ENCODE data around the gene DDA1. TPM values are rescaled to one million over a fixed set of nuclear protein-coding genes. Genes with fewer than 3 reads are reported as not detected.
A peak's percentile ranks its signal among the peaks of the same experiment; 100 is the strongest.
"Not testable (repeated sequence)": the region's sequence is repeated elsewhere in the genome, so short reads cannot be mapped to it uniquely, and the experiment has no call there.

Gene DDA1
- total RNA-seq, 2 donors from 2014 or later, result 8.9 to 13.5 TPM

DNA sequence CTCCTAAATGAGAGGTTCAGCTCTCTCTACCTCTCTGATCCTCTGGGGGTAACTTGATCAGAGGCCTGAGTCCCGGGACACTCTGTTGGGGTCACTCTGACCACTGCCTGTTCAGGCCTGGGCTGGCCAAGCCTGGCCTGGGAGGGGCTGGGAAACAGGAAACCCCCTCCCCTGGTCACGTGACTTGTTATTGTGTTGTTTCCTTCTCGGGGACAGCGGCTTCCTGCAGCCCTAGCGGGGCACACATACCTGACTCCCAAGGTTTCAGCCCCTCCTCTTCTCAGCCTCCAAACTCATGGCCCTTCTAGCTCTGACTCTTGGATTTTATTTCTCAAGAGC lies 44.8 kb upstream of the DDA1 start, which contains the start of gene USHBP1:
Gene USHBP1 (minus strand): TSS at position 105 of the 339 bp plus-strand sequence. CDS start 446 bp downstream, outside the sequence.
- no peaks in the 10 kb centered on the region for H3K9me3 ChIP-seq
- DNase-seq (ENCODE audit: low spot score), result no peak
- H3K27me3 ChIP-seq (replicated peaks; ENCODE audit: insufficient read depth), result no peaks in the 10 kb centered on the region
- H3K4me1 ChIP-seq (ENCODE audit: control insufficient read depth in 1 of 2, low read depth in 2 of 2), result peaks cover 6 to 8% of the 10 kb centered on the region in 2 donors
- no peak for ATAC-seq (ENCODE audit: insufficient number of reproducible peaks, low FRiP score, low read depth)
- no peak within 1 kb of the TSS for H3K4me3 ChIP-seq
- TF ChIP-seq, protein P1, sequence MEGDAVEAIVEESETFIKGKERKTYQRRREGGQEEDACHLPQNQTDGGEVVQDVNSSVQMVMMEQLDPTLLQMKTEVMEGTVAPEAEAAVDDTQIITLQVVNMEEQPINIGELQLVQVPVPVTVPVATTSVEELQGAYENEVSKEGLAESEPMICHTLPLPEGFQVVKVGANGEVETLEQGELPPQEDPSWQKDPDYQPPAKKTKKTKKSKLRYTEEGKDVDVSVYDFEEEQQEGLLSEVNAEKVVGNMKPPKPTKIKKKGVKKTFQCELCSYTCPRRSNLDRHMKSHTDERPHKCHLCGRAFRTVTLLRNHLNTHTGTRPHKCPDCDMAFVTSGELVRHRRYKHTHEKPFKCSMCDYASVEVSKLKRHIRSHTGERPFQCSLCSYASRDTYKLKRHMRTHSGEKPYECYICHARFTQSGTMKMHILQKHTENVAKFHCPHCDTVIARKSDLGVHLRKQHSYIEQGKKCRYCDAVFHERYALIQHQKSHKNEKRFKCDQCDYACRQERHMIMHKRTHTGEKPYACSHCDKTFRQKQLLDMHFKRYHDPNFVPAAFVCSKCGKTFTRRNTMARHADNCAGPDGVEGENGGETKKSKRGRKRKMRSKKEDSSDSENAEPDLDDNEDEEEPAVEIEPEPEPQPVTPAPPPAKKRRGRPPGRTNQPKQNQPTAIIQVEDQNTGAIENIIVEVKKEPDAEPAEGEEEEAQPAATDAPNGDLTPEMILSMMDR (IDR thresholded peaks at IDR 0.05), result no peak
- peaks cover 8% of the 10 kb centered on the region for H3K36me3 ChIP-seq
- H3K27ac ChIP-seq, result no peak within 1 kb of the TSS

DNA sequence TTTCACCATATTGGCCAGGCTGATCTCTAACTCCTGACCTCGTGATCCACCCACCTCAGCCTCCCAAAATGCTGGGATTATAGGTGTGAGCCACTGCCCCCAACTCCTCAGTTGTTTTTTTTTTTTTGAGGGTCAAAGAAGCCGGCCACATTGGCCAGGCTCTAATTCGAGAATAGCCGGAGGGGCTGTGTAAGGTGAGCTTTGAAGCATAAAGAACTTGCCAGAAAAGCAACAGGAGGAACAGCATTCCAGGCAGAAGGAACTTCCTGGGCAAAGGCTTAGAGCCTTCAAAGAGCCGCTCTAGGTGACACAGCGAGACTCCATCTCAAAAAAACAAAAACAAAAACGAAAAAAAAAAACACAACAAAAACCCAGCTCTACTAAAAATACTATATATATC lies 43.3 kb upstream of the DDA1 start:
- no peaks in the 10 kb centered on the region for H3K27me3 ChIP-seq (replicated peaks; ENCODE audit: insufficient read depth)
- TF ChIP-seq, protein P1 (IDR thresholded peaks at IDR 0.05), result no peak
- H3K27ac ChIP-seq, result no peak overlapping the region
- no peak overlapping the region for H3K4me3 ChIP-seq
- no peaks in the 10 kb centered on the region for H3K9me3 ChIP-seq
- DNase-seq (ENCODE audit: low spot score) (no peak), ATAC-seq (ENCODE audit: insufficient number of reproducible peaks, low FRiP score, low read depth) (no peak)
- peaks cover 19% of the 10 kb centered on the region for H3K36me3 ChIP-seq
- peaks cover 6 to 8% of the 10 kb centered on the region in 2 donors for H3K4me1 ChIP-seq (ENCODE audit: control insufficient read depth in 1 of 2, low read depth in 2 of 2)

DNA sequence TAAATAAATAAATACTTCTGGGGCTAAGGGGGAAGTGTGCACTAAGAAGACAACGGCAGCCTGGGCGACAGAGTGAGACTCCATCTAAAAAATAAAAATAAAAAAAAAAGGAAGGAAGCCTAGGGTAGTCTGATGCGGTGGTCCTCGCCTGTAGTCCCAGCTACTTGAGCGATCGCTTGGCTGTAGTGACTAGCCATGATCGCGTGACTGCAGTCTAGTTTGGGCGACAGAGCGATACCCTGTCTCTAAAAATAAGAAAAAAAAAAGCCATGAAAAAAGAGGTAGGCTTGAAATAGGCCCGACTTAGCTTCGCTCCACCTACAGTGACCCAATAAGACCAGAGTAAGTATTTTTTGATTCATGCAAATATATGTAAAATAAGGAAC lies 42.8 kb upstream of the DDA1 start:
- Histone ChIP-seq H3K27me3 (replicated peaks; ENCODE audit: insufficient read depth) (no peaks in the 10 kb centered on the region), H3K36me3 (peaks cover 22% of the 10 kb centered on the region), H3K4me3 (peak overlapping the region; percentile 46), H3K27ac (peak overlapping the region in 1 of 2 donors; percentile 33), H3K9me3 (no peaks in the 10 kb centered on the region), H3K4me1 (ENCODE audit: control insufficient read depth in 1 of 2, low read depth in 2 of 2) (peaks cover 6 to 8% of the 10 kb centered on the region in 2 donors)
- DNase-seq (ENCODE audit: low spot score) (no peak), ATAC-seq (ENCODE audit: insufficient number of reproducible peaks, low FRiP score, low read depth) (no peak)
- TF ChIP-seq, protein P1 (IDR thresholded peaks at IDR 0.05), result no peak

DNA sequence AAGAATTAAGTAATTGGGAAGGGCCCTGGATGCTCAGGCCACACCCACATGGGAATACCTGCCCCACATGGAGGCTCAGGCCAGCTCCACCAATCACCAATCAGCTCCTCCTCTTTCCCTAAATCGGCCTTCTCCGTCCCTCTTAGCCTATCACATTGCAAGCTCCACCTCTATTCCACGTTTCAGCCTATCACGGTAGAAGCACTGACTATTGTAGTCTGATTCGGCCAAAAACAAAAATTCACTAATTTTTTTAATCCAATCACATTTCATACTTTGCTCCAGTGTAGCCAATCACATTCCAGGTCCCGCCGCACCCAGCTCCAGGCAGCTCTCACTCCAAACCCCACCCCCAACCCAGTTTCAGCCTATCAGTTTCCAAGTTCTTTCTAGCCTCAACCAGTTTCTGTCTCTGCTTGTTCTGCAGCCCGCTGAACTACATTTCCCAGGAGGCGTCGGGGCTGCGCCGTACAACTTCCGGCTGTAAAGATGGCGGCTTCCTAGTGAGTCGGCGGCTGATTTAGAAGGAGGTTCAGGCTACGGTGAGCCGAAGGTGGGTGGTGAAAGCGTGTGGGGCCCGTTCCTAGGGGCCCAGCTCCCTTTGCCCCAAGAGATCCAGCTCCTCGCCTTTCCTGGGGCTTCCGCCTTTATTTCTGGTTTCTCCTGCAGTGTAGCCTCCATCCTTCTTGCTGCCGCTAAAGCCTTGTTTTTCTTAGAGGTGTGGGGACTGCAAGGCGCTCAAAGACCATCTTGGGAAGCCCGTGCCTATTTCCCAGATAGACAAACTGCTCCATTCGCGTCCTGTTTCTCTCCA lies 42.2 kb upstream of the DDA1 start, which contains the start of gene BABAM1:
Gene BABAM1 (plus strand): TSS at position 469 of the 814 bp plus-strand sequence. CDS start 1,364 bp downstream, outside the sequence.
- H3K9me3 ChIP-seq, result no peaks in the 10 kb centered on the region
- peak; percentile 97 for DNase-seq (ENCODE audit: low spot score)
- H3K4me3 ChIP-seq, result peak within 1 kb of the TSS; percentile 78
- no peaks in the 10 kb centered on the region for H3K27me3 ChIP-seq (replicated peaks; ENCODE audit: insufficient read depth)
- ATAC-seq (ENCODE audit: insufficient number of reproducible peaks, low FRiP score, low read depth), result peak; percentile 98
- TF ChIP-seq, protein P1 (IDR thresholded peaks at IDR 0.05), result no peak
- peaks cover 6 to 8% of the 10 kb centered on the region in 2 donors for H3K4me1 ChIP-seq (ENCODE audit: control insufficient read depth in 1 of 2, low read depth in 2 of 2)
- peaks cover 26% of the 10 kb centered on the region for H3K36me3 ChIP-seq
- H3K27ac ChIP-seq, result peak within 1 kb of the TSS; percentile 51 to 65

DNA sequence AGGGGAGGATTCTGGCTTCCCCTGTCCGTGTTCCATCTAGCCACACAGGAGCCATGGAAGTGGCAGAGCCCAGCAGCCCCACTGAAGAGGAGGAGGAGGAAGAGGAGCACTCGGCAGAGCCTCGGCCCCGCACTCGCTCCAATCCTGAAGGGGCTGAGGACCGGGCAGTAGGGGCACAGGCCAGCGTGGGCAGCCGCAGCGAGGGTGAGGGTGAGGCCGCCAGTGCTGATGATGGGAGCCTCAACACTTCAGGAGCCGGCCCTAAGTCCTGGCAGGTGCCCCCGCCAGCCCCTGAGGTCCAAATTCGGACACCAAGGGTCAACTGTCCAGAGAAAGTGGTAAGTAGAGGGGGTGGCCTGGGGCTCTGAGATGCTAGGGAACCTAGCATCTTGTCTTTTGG lies 40.6 kb upstream of the DDA1 start:
- Histone ChIP-seq H3K27me3 (replicated peaks; ENCODE audit: insufficient read depth) (no peaks in the 10 kb centered on the region), H3K36me3 (peaks cover 37% of the 10 kb centered on the region), H3K27ac (no peak overlapping the region), H3K9me3 (no peaks in the 10 kb centered on the region), H3K4me1 (ENCODE audit: control insufficient read depth in 1 of 2, low read depth in 2 of 2) (peaks cover 6 to 8% of the 10 kb centered on the region in 2 donors), H3K4me3 (no peak overlapping the region)
- ATAC-seq (ENCODE audit: insufficient number of reproducible peaks, low FRiP score, low read depth) (no peak), DNase-seq (ENCODE audit: low spot score) (no peak)
- TF ChIP-seq, protein P1 (IDR thresholded peaks at IDR 0.05), result no peak

GRCh38 chr19:17274892-17275291 lies 34.5 kb upstream of the DDA1 start:
- H3K36me3 ChIP-seq, result peaks cover 67% of the 10 kb centered on the region

More at GRCh38 chr19:17274892-17275291, 34.5 kb upstream of the DDA1 start:
- H3K27me3 ChIP-seq (replicated peaks; ENCODE audit: insufficient read depth); DNase-seq (ENCODE audit: low spot score); H3K4me3 ChIP-seq; ATAC-seq (ENCODE audit: insufficient number of reproducible peaks, low FRiP score, low read depth); H3K27ac ChIP-seq; H3K4me1 ChIP-seq (ENCODE audit: control insufficient read depth in 1 of 2, low read depth in 2 of 2); H3K9me3 ChIP-seq: not testable (repeated sequence)
